Medulla oblongata (tissue), 1 donor: ENCODE measurements around the gene SEMA3G.

ENCODE experiments used
- DNase-seq: peaks from one replicate; pipeline ENCODE4 v3.0.0-alpha.2; 2015; ENCODE audit errors: extremely low spot score

The SEMA3G gene

DNA sequence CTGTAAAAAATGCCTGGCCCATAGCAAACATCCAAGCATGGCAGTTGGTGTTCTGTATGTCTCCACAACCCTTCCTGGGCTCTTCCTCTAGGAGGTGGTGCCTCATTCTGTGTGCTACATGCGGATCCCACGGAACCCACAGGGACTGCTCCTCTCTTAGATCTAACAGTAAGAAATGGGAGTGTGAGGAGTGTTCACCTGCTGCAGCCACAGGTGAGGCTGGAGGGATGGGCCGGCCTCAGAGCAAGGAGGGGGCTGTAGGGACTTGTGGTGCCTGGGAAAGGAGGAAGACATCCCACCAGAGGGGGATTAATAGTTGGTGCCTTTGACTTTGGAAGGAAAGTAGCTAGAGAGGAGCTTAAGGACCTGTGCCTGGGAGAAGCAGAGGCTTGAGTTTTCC, 22.2 kb downstream of the SEMA3G start:
- no peak for DNase-seq

DNA sequence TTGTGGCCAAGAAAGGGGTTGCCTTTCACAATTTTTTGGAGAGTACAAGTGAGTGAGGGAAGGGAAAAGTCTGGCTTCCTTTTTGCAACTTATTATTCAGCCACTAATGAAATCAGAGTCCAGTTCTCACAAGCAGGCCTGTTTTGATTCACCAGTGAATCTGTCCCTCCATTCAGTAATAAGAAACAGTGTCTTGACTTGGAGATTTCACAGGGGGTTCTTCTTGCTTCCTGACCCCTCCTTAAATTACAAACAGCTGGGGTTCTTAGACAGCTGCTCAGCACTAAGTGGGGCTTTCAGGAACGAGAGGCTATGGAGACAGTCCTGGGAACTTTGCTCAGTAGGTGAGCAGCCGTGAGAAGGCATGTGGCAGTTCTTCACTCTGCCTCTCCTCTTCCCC, 24.5 kb downstream of the SEMA3G start:
- no peak for DNase-seq

DNA sequence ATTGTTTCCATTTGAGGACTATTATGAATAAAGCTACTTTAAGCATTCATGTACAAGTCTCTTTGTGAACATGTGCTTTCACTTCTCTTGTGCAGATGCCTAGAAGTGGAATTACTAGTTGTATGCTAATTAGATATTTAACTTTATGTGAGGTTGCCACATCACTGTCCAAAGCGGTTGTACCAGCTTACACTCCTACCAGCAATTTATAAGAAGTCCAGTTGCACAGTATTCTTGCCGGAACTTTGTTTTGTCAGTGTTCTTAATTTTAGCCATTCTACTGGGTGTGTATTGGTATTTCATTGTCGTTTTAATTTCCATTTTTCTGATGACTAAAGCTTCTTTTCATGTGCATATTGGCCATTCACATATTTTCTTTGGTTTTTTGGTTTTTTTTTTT, 29.1 kb downstream of the SEMA3G start:
- DNase-seq = no peak

- DNase-seq = no peak
Measured at GRCh38 chr3:52408466-52408865, 36.4 kb downstream of the SEMA3G start.

DNA sequence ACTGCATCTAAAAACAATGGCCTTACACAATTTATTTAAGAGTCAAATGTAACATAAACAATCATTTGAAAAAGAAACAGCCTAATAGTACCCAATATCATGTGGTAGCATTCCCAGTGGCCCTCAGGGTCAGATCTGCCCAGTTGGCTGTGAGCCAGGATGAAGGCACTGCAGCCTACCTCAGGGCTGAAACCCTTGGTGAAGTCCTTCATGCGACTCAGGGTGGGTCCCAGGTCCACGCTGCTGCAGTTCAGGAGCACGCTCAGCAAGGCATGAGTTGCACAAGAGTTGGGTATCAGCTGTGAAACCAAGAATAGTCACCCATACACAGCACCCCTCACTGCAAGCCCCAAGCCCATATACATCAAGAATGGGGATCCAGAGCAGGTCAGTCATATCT, 37.1 kb downstream of the SEMA3G start:
- no peak for DNase-seq

GRCh38 chr3:52406791-52407510, 38.0 kb downstream of the SEMA3G start:
- no peak for DNase-seq

- DNase-seq = no peak
Measured at GRCh38 chr3:52406231-52406661, 38.7 kb downstream of the SEMA3G start.

GRCh38 chr3:52405601-52406110, 39.2 kb downstream of the SEMA3G start:
- DNase-seq = no peak

DNA sequence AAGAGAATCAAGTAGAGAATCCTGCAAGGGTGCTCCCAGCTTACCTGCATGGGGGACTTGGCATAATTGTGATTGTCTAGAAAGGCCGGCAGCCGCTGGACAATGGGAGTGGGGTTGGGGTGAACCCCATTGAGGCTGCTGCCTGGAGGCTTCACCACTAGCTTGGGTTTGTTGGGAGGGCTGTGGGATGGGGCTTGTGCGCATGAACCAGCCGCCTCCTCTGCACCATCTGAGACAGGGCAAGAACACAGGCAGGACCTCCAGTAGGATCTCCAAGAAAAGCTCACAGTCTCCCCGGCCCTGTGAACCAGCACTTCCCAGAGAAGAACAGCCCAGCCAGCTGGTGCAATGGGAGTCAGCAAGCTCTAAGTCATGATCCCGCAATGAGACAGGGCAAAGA, 39.8 kb downstream of the SEMA3G start:
- DNase-seq = no peak

DNA sequence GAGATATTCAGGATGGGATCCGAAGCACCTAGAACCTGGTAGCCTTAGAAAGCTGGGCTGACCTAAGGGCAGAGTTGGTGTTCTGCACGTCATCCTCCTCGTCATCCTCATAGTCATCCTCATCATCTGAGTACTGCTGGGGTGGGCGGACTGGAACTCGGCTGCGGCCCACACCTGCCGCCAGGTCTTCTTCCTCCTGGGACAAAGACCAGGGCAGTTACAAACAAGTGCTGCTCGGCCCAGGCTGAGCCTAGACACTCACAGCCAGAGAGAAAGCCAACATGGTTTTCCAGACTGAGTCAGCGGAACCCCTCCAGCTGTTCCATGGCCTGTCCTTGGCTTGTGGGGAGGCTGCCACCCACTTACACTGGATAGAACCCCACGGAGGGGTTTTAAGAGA, 40.5 kb downstream of the SEMA3G start:
- no peak for DNase-seq

GRCh38 chr3:52403955-52404354, 40.9 kb downstream of the SEMA3G start:
- DNase-seq = peak; percentile 35

DNA sequence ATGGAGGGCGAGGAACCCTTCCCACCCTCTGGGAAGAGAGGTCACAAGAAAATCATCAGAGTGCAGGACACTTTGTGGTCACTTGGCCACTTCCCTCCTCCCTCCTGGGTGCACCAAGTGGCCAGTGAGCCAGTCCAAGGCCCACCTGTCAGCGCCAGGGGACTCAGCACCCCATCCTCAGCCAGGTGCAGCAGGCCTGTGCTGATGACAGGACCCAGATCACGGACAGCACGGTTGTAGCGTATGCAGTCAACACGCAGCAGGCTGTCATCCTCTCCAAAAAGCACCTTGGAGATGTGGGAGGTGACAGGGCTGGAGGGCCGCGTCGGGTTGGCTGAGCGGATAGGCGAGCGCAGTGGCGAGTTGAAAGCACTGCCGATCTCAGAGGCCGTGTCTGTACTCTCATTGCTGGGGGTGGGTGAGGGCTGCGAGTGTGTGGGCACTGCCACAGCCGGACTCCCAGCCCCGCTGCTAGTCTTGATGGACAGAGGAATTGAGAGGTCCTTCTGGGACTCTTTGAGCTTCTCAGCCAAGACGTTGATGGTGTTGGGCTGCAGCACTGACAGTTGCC, 41.5 kb downstream of the SEMA3G start:
- DNase-seq = no peak

GRCh38 chr3:52402706-52403270, 42.1 kb downstream of the SEMA3G start:
- no peak for DNase-seq

- DNase-seq = no peak
Measured at GRCh38 chr3:52402101-52402521, 42.8 kb downstream of the SEMA3G start.

- no peak for DNase-seq
Measured at GRCh38 chr3:52401551-52401950, 43.4 kb downstream of the SEMA3G start.

- DNase-seq = no peak
Measured at GRCh38 chr3:52401021-52401420, 43.9 kb downstream of the SEMA3G start.

- no peak for DNase-seq
Measured at GRCh38 chr3:52400275-52400793, 44.6 kb downstream of the SEMA3G start.

GRCh38 chr3:52399593-52399992, 45.3 kb downstream of the SEMA3G start:
- no peak for DNase-seq

DNA sequence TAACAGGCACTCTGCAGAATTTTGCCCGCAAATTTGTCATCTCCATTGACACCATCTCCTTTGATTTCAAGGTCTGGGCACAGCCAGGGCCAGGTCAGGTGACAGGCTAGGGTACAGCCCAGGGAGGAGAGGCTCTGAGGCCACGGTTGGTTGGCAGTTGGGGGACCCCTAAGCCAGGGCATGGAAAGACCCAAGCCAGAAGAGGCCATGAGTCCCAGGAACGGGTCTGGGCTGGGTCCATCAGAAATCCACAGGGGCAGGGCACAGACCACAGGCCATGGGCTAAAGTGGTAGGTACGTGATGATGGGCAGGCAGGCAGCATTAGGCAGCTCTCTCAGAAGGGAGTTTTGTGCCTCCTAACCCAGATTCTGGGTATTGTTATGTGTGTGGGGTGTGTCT, 45.8 kb downstream of the SEMA3G start:
- DNase-seq = no peak

DNA sequence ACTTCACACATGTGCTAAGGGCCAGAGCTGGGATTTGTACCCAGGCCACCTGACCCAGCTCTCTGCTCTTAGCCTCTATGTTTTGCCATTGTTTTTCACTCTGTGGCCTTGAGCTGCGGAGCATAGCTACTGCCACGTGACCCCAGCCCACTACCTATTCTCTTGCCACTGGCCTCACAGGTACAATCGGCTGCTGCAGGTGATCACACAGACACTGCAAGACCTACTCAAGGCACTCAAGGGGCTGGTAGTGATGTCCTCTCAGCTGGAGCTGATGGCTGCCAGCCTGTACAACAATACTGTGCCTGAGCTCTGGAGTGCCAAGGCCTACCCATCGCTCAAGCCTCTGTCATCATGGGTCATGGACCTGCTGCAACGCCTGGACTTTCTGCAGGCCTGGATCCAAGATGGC, 46.2 kb downstream of the SEMA3G start:
- DNase-seq = no peak

DNA sequence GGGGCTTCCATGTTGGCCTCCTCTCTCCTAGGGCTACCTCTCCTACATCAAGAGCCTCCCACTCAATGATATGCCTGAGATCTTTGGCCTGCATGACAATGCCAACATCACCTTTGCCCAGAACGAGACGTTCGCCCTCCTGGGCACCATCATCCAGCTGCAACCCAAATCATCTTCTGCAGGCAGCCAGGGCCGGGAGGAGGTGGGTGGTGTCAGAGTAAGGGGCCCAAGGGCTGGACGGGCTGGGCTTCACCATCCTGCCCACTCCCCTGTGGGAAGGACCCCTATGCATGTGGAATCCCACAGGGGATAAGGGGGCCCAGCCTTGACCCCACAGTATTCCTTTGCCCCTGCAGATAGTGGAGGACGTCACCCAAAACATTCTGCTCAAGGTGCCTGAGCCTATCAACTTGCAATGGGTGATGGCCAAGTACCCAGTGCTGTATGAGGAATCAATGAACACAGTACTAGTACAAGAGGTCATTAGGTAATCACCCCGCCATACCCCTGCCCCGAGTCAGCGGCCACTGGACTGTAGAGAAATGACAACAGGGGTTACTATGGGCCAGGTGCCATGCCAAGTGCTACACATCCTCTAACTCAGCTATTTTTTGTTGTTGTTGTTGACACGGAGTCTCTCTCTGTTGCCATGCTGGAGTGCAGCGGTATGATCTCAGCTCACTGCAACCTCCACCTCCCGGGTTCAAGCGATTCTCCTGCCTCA, 47.1 kb downstream of the SEMA3G start:
- DNase-seq = no peak

DNA sequence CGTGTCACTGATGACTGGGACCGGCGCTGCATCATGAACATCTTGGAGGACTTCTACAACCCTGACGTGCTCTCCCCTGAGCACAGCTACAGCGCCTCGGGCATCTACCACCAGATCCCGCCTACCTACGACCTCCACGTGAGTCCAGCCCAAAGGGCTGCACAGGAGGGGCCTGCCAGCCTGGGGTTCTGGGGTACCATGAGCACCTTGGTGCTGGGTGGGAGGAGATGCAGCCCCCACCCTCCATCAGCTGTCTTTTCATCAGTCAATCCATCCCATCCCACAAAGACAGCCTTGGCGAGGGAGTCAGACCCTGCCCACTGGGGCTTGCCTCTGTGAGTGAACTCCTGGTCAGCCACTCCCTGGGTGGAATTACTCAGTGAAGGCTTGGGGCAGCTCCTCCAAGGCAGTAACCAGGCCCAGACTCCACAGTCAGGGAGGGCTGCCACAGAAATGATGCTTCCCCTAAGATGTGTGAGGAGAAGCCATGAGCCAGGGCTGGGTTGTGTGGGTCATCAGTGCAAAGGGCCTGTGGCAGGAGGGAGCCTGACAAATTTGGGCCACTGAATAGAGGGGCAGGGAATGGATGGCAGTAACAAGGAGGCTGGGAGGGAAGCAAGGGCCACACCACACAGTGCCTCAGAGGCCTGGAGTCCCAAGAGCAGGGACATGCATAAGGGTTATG, 47.9 kb downstream of the SEMA3G start:
- no peak for DNase-seq
